Right kidney (tissue), 9 donors: Measurements from ENCODE around the gene ADAMTS16.
"Not testable (repeated sequence)": the region's sequence is repeated elsewhere in the genome, so short reads cannot be mapped to it uniquely, and the experiment has no call there.

Experiments
- DNase-seq: peaks from one replicate; pipeline ENCODE4 v3.0.0-alpha.2; 2016
- long read RNA-seq, 8 donors: transcript quantifications; one replicate each; lab custom pipeline, GENCODE V29; 2026

The ADAMTS16 gene, protein sequence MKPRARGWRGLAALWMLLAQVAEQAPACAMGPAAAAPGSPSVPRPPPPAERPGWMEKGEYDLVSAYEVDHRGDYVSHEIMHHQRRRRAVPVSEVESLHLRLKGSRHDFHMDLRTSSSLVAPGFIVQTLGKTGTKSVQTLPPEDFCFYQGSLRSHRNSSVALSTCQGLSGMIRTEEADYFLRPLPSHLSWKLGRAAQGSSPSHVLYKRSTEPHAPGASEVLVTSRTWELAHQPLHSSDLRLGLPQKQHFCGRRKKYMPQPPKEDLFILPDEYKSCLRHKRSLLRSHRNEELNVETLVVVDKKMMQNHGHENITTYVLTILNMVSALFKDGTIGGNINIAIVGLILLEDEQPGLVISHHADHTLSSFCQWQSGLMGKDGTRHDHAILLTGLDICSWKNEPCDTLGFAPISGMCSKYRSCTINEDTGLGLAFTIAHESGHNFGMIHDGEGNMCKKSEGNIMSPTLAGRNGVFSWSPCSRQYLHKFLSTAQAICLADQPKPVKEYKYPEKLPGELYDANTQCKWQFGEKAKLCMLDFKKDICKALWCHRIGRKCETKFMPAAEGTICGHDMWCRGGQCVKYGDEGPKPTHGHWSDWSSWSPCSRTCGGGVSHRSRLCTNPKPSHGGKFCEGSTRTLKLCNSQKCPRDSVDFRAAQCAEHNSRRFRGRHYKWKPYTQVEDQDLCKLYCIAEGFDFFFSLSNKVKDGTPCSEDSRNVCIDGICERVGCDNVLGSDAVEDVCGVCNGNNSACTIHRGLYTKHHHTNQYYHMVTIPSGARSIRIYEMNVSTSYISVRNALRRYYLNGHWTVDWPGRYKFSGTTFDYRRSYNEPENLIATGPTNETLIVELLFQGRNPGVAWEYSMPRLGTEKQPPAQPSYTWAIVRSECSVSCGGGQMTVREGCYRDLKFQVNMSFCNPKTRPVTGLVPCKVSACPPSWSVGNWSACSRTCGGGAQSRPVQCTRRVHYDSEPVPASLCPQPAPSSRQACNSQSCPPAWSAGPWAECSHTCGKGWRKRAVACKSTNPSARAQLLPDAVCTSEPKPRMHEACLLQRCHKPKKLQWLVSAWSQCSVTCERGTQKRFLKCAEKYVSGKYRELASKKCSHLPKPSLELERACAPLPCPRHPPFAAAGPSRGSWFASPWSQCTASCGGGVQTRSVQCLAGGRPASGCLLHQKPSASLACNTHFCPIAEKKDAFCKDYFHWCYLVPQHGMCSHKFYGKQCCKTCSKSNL
- long read RNA-seq, donor 1, full-length matches to known transcripts, result 5 of 5 reads
- long read RNA-seq, donor 1, partial matches to known transcripts, result 0 of 5 reads
- long read RNA-seq, donor 1, other reads (novel, unspliced or antisense), result 0 of 5 reads
- long read RNA-seq, donor 2, full-length matches to known transcripts, result 4 of 4 reads
- long read RNA-seq, donor 2, partial matches to known transcripts, result 0 of 4 reads
- long read RNA-seq, donor 2, other reads (novel, unspliced or antisense), result 0 of 4 reads
- long read RNA-seq, donor 3, full-length matches to known transcripts, result 2 of 15 reads
- long read RNA-seq, donor 3, partial matches to known transcripts, result 13 of 15 reads
- long read RNA-seq, donor 3, other reads (novel, unspliced or antisense), result 0 of 15 reads
- long read RNA-seq, donor 4, full-length matches to known transcripts, result 4 of 11 reads
- long read RNA-seq, donor 4, partial matches to known transcripts, result 7 of 11 reads
- long read RNA-seq, donor 4, other reads (novel, unspliced or antisense), result 0 of 11 reads
- long read RNA-seq, donor 5, full-length matches to known transcripts, result 5 of 5 reads
- long read RNA-seq, donor 5, partial matches to known transcripts, result 0 of 5 reads
- long read RNA-seq, donor 5, other reads (novel, unspliced or antisense), result 0 of 5 reads
- long read RNA-seq, donor 6, full-length matches to known transcripts, result 5 of 26 reads
- long read RNA-seq, donor 6, partial matches to known transcripts, result 15 of 26 reads
- long read RNA-seq, donor 6, other reads (novel, unspliced or antisense), result 6 of 26 reads
- long read RNA-seq, donor 7, full-length matches to known transcripts, result 4 of 20 reads
- long read RNA-seq, donor 7, partial matches to known transcripts, result 16 of 20 reads
- long read RNA-seq, donor 7, other reads (novel, unspliced or antisense), result 0 of 20 reads
- long read RNA-seq, donor 8, full-length matches to known transcripts, result 6 of 6 reads
- long read RNA-seq, donor 8, partial matches to known transcripts, result 0 of 6 reads
- long read RNA-seq, donor 8, other reads (novel, unspliced or antisense), result 0 of 6 reads

DNA sequence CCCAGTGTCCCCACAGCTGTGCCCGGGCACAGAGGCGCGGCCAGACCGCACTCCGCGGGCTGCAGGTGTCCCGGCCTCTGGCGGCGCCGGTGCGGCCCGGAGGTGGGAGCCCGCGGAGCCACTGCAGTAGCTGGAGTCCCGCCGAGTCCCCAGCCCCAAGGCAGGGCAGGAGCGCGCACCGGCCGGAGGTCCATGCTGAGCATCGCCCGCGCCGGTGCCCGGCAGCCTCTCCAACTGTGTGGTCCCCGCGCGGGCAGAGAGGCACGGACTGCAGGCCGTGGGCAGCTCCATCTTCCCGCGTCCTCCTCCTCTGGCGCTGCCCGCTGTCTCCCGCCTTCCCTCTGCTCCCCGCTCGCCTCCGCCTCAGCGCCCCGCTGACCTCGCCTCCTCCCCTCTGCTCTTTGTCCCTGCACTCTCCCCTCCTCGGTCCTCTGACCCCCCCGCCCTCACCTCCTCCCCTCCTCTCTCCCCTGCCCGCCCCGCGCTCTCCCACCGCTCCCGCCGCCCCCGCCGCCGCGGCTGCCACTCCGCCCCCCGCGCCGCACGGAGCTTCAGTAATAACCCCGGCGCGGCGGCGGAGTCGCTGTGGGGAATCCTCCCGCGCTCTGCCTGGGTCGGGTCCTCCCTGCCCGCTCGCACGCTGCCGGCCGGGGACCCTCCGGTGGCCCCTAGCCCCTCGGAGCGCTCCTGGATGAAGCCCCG lies at the start of gene ADAMTS16:
ADAMTS16 (plus strand) TSS at position 554 of the 702 bp plus-strand sequence; CDS start at position 692, 138 bp downstream.
- peak; percentile 84 for DNase-seq

DNA sequence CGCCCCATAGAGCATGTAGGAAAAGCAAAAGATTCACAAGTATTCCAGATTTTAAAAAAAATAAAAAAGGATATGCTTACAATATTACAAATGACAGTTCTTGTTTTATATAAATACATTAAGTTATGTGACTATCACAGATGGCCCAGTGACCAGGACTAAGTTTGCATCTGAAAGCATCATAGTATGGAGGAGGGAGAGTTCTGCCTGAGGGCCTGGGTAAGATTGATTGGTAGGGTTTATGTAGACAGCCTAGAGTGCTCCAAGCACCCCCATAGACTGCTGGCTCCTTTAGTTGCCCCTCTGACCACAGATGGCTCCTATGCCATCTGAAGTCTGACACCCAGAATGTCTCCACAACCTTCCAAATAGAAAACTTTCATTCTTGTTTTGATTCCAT lies 48.0 kb upstream of the ADAMTS16 start:
- no peak for DNase-seq

DNA sequence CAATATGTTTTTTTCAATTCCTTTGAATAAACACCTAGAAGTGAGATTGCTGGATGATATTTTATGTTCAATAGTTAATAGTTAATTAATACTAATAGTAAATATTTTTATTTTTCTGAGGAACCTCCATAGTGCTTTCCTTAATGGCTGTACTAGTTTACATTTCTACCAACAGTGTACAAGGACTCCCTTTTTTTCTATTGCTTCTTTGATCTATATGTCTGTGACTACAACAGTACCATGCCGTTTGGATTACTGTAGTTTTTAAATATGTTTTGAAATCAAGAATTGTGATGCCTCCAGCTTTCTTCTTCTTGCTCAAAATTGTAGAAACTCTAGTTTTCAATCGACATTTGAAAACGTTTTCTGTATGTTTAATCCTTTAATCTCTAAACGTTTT lies 39.5 kb upstream of the ADAMTS16 start:
- no peak for DNase-seq

DNA sequence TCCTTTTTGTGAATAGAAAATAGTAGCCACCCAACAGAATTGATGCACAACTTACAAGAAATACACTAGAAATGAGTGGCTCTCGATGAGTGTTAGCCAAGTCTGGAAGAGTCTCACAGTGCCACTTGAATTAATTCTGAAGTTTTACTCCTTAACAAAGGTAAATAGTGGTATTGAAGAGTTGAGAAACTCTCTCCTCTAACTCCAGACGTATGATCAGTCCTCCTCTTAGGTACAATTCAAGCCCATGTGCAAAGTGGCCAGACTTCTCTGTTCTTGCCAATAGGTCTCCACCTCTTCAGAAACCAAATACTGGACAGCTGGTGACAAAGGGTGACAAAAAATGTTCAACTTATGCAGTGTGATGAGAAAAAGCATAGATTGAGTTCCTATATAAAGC lies 38.5 kb upstream of the ADAMTS16 start:
- no peak for DNase-seq

DNA sequence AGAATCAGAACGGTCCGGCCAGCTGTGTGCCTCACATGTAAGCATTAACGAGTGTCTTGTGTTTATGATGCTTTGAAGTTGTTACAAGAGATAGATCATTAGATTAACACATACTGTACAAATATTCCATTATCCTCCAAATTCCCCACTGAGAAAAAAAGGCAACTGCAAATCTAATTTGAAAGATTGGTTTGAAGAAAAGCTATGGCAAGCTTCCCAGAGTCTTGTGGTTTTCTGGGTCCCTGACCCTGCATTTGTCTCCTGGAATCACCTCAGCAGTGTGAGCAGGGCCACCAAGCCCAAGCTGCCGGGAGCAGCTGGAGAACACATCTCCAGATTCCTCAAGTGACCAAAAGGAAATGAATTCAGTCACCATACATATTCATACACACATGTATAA lies 36.9 kb upstream of the ADAMTS16 start:
- no peak for DNase-seq

DNA sequence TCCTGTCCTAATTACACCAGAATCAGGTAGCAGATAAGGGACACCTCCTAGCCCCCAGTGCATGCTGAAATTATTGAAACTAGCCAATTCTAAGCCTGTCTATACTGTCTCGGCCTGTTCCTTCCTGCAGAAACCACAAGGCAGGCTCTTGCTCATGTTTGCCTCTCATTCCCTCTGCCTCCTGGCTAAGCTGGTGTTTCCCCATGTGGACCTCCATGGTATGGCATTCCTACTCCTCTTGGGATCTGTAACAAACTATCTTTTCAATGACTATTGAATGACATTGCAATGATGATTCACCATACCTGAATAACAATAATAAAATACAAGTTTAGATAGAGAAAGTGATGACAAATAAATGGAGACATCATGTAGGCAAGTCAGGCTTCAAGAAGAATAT lies 35.6 kb upstream of the ADAMTS16 start:
- no peak for DNase-seq

DNA sequence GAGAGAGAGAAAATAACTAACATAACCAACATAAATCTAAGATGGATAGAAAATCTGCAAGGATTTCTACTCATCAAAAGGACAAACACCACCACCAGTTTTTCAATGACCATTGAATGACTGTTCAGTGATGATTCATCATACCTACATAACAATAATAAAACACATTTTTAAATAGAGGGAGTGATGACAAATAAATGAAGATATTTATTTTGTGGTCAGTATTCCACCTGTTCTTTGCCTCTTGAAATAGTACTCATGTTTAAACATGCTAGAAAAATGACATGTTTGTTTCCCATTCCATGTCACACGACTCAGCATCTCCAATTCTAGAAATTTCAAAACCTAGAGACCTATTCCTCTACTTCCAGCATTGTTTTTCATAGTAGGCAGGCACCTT lies 34.6 kb upstream of the ADAMTS16 start:
- DNase-seq, result no peak

DNA sequence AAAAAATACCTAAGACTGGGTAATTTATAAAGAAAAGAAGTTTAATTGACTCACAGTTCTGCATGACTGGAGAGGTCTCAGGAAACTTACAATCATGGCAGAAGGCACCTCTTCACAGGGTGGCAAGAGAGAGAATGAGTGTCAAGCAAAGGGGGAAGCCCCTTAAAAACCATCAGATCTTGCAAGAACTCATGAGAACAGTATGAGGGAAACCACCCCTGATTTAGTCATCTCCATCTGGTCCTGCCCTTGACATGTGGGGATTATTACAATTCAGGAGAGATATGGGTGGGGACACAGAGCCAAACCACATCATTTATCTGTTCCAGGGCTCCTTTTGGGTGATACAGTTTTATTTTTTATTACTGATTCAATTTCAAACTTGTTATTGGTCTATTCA lies 23.2 kb upstream of the ADAMTS16 start:
- DNase-seq, result no peak

DNA sequence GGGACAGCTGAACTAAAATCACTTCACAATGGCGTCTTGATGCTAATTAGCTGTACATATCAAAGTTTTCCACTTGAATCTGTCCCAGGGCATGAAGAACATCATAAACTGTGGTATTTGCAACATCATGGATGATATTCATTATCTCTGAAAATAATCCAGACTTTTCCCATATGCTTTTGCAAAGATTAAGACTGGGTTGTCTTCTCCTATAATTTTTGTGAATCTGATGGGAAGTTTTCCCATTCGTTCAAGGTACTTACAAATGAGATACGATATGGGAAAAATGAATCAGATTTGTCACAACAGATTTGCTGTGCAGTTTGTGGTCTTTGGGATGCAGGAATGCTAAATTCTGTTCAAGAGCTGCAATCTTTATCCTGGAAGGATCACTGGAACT lies 17.4 kb upstream of the ADAMTS16 start:
- DNase-seq, result no peak

DNA sequence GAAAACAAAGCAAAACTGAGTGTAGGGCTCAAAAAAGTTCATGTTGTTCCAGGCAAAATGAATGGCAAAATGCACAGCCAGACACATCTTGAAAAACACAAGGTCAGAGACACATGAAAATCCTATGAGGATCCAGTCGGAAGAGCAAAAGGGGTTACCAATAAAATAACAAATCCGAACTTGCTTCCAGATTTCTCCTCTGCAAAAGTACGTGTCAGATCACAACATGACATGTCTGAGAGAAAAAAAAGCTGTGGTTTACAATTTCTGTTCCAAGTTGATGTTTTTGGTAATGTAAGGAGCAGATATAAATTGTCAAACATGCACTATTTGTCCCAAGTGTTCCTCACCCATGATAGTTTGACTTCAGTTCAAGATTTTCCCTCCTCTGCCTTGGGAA lies 15.9 kb upstream of the ADAMTS16 start:
- no peak for DNase-seq

DNA sequence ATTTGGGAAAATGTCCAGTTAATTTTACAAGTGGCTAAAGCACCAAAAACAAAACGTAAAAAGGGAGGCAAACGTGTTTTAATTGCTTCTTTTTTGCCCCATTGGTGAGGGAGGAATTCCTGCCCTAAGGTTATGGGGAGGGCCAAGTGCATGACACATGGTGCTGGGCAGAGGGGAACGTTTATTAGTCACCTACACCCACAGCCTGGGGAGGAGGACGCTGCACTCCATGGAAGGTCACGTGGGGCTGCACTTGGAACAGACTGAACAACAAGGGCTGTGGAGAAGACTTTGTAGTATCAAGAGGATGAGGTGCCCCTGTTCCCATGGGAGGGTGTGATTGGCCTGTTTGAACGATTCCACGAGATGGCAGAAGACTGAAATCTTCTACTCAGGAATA lies 13.7 kb upstream of the ADAMTS16 start:
- no peak for DNase-seq

DNA sequence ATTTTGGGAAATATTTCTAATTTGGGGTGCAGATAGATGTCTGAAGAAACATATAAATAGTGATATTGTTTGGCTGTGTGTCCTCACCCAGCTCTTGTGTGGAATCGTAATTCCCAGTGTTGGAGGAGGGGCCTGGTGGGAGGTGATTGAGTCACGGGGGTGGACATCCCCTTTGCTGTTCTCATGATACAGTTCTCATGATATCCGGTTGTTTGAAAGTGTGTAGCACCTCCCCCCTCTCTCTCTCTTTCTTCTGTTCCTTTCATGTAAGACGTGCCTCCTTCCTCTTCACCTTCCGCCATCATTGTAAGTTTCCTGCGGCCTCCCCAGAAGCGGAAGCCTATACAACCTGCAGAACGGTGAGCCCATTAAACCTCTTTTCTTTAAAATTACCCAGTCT lies 11.4 kb upstream of the ADAMTS16 start:
- no peak for DNase-seq

DNA sequence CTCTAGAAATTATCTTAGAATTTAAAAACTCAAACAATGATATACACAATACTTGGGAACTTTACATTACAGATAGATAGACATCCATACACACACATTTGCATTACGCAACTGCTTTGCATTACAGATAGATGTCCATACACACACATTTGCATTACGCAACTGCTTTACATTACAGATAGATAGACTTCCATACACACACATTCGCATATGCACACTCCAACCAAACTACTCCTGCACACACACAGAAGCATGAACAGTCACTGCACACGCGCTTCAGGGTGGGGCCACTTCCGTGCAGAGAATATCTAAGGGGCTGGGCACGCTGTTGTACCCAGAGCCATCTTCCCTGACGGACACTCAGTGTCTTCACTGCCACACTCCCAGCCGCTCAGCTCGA lies 7.9 kb upstream of the ADAMTS16 start:
- no peak for DNase-seq

DNA sequence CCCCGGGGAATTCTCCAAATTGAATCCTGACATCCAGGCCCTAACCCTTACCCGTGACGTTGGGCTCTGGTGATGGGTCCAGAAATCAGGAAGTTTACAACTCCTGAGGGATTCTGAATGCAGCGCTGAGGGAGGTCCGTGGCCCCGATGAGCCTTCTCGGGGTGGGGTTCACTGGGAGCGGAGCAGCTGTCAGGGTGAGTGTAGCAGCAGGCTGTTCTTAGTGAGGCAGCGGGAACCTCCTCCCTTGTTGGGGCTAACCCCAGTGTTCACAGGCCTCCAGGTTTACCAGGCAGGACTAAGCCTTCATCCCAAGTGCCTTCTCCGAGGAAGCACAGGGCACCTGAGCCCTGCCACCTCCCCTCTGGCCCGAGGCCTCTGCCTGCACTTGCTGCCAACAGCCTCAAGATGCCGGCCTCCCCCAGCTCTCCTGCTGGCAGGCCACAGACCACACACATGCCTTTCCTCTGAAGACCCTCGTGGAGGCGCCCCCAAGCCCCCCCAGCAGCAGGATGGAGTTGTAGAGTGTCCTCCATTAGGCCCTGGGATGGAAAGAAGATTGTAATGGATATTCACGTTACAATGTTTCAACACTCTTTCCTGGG lies 7.3 kb upstream of the ADAMTS16 start:
- DNase-seq, result no peak

DNA sequence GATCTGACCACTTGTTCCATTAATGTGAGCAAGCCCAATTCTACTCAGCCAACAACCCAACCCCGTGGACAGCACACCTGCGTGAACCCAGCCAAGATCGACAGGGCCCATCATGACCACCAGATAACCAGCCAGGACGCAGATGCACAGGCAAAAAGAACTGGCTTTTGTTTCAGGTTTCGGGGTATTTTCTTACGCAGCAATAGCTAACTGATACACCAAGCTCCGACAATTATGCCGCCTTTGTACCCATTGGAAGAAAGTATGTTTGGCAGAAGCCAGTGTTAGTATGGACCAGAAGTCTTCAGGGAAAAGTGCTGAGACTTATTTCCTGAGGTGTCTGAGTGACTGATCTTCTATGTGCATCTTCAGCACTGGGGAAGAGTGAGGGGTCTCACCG lies 6.0 kb upstream of the ADAMTS16 start:
- no peak for DNase-seq

DNA sequence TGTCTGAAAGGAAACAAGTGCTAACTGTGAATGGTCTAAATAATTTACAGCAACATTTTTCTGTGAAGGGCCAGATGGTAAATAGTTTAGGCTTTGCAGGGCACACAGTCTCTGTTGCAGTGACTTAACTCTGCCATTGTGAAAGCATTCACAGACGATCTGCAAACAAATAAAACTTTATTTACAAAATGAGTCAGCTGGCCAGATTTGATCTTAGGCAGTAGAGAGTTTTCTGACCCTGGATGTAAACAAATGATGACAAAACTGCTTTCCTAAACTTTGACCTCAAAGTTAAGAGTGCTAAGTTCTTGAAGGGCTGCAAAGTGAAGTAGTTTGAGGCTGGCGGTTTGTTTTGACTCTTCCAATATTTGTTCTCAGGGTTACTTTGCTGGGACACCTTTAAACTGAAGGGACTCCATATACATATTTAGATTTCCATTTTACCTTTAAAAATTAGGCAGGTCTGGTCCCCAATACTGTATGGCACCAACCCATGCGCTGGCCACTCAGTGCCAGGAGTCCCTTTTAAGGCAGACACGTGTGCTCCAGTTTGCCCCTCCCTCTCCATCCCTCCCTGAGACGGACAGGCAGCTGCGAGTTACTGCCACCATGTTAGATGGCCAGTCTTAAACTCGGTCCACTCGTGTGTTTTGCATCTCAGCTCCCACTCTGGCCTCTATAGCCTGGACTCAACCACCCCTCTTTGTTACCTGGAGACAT lies 4.0 kb upstream of the ADAMTS16 start:
- DNase-seq, result no peak

DNA sequence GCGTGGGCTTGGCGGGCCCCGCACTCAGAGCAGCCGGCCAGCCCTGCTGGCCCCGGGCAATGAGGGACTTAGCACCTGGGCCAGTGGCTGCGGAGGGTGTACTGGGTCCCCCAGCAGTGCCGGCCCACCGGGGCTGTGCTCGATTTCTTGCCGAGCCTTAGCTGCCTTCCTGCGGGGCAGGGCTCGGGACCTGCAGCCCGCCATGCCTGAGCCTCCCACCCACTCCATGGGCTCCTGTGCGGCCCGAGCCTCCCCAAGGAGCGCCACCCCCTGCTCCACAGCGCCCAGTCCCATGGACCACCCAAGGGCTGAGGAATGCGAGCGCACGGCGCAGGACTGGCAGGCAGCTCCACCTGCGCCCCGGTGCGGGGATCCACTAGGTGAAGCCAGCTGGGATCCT lies 2.3 kb upstream of the ADAMTS16 start:
- not testable (repeated sequence) for DNase-seq

DNA sequence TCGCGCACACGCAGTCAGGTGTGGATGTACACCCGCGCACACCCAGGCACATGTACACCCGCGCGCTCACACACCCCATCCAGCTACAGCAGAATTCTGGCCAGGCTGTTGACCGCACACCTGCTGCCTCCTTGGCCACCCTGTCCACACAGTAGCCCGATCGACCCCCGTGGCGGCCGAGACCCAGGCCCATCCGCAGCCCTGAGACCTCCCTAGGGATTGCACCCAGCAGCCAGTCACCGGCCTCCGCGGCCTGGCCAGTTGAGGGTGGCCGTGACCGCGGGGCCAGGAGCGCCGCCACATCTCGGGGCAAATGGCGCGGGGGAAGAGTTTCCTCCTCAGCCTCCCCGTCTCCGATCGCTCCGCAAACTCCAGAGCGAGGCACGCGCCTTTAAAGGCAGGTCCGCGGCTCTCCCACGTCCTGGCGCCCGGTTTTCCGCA lies 774 bp upstream of the ADAMTS16 start:
- DNase-seq, result no peak
